Measurements from ENCODE around the gene C1orf53. TPM values are rescaled to one million over a fixed set of nuclear protein-coding genes. Genes with fewer than 3 reads are reported as not detected.
"Not testable (repeated sequence)": the region's sequence is repeated elsewhere in the genome, so short reads cannot be mapped to it uniquely, and the experiment has no call there.

Gene C1orf53
- total RNA-seq: 10 to 100 TPM in 1 of 4 donors, 1 to 10 TPM in 2, not detected in 1; 1.9 to 11.0 (median 5.0) TPM

GRCh38 chr1:197902454-197903195, at the start of gene C1orf53:
TSS of gene C1orf53 (plus strand) at chr1:197902630. CDS start at chr1:197902650, 20 bp downstream.
- Histone ChIP-seq H3K4me3 (peak within 1 kb of the TSS; percentile 55 to 92), H3K4me1 (peaks cover 0 to 6% of the 10 kb centered on the region in 2 donors), H3K27ac (peak within 1 kb of the TSS; percentile 72 to 87), H3K9me3 (no peaks in the 10 kb centered on the region), H3K27me3 (no peaks in the 10 kb centered on the region), H3K36me3 (no peaks in the 10 kb centered on the region)
- peak; percentile 68 to 86 for DNase-seq
- peak in 1 of 2 donors; percentile 44 for TF ChIP-seq POLR2A (IDR thresholded peaks at IDR 0.05)
- TF ChIP-seq CTCF (IDR thresholded peaks at IDR 0.05): peak in 1 of 4 experiments; percentile 6
- intact Hi-C loops (cut with DNase I; ENCODE audit: low total_unique reads): no loop called here

GRCh38 chr1:197855751-197856150, 46.7 kb upstream of the C1orf53 start:
- DNase-seq; H3K4me3 ChIP-seq; H3K27ac ChIP-seq; intact Hi-C loops (cut with DNase I; ENCODE audit: low total_unique reads); H3K27me3 ChIP-seq; H3K4me1 ChIP-seq; H3K36me3 ChIP-seq; H3K9me3 ChIP-seq: not testable (repeated sequence)

GRCh38 chr1:197857477-197857876, 45.0 kb upstream of the C1orf53 start:
- TF ChIP-seq CTCF (IDR thresholded peaks at IDR 0.05): no peak
- TF ChIP-seq POLR2A (IDR thresholded peaks at IDR 0.05): no peak
- no peak overlapping the region for H3K4me3 ChIP-seq
- H3K4me1 ChIP-seq: no peaks in the 10 kb centered on the region
- no peak overlapping the region for H3K27ac ChIP-seq
- no peaks in the 10 kb centered on the region for H3K27me3 ChIP-seq
- intact Hi-C loops (cut with DNase I; ENCODE audit: low total_unique reads): no loop called here
- H3K9me3 ChIP-seq: no peaks in the 10 kb centered on the region
- H3K36me3 ChIP-seq: no peaks in the 10 kb centered on the region
- DNase-seq: no peak

- DNase-seq: no peak
- TF ChIP-seq POLR2A (IDR thresholded peaks at IDR 0.05): no peak
- TF ChIP-seq CTCF (IDR thresholded peaks at IDR 0.05): no peak
- H3K27ac ChIP-seq: no peak overlapping the region
- H3K36me3 ChIP-seq: no peaks in the 10 kb centered on the region
- intact Hi-C loops (cut with DNase I; ENCODE audit: low total_unique reads): no loop called here
- no peaks in the 10 kb centered on the region for H3K9me3 ChIP-seq
- no peaks in the 10 kb centered on the region for H3K4me1 ChIP-seq
- H3K4me3 ChIP-seq: no peak overlapping the region
- no peaks in the 10 kb centered on the region for H3K27me3 ChIP-seq
Observed at GRCh38 chr1:197859024-197859423, 43.4 kb upstream of the C1orf53 start.

- no peak overlapping the region for H3K27ac ChIP-seq
- no peaks in the 10 kb centered on the region for H3K27me3 ChIP-seq
- no peak overlapping the region for H3K4me3 ChIP-seq
- H3K9me3 ChIP-seq: no peaks in the 10 kb centered on the region
- TF ChIP-seq CTCF (IDR thresholded peaks at IDR 0.05): no peak
- no peak for TF ChIP-seq POLR2A (IDR thresholded peaks at IDR 0.05)
- intact Hi-C loops (cut with DNase I; ENCODE audit: low total_unique reads): no loop called here
- H3K4me1 ChIP-seq: no peaks in the 10 kb centered on the region
- no peaks in the 10 kb centered on the region for H3K36me3 ChIP-seq
- DNase-seq: no peak
Observed at GRCh38 chr1:197862221-197862620, 40.2 kb upstream of the C1orf53 start.

Data from uterus (tissue), 4 donors.